PC-3 (cell line): Measurements from ENCODE around the gene UTS2R. TPM values are rescaled to one million over a fixed set of nuclear protein-coding genes. Genes with fewer than 3 reads are reported as not detected.

ENCODE experiments used
- ATAC-seq: fragments of 200-7000 bp; cut with Tn5 transposase; 2 replicates; pipeline ENCODE4 v1.9.1; 2020; ENCODE audit warnings: mild to moderate bottlenecking, moderate library complexity
- BruUV-seq: library from RNA; stranded (reverse); fragments of 400-500 nt; replicated peaks from 2 replicates; lab custom pipeline; 2021; lab: Mats Ljungman, UMichigan
- CTCF ChIA-PET: fragments of 300-600 bp; sonication (Branson Sonifier 250); formaldehyde crosslinking; loops from one replicate; lab custom pipeline; 2022; ENCODE audit warnings: antibody characterized with exemption; lab: Charles Lee
- POLR2A ChIA-PET: fragments of 300-600 bp; sonication (Branson Sonifier 250); formaldehyde crosslinking; loops from one replicate; lab custom pipeline; 2022; ENCODE audit warnings: antibody characterized with exemption; ENCODE audit not compliant: unreplicated experiment; lab: Charles Lee
- DNase-seq: peaks from one replicate; pipeline ENCODE4 v3.0.0-alpha.2; 2015
- H2AFZ ChIP-seq: fragments of 300-600 bp; sonication (generic); 2 replicates; pipeline ENCODE4 v1.6.0; 2016; ENCODE audit warnings: antibody characterized with exemption, low read length
- H3F3A ChIP-seq: fragments of 300-600 bp; sonication (generic); one replicate; pipeline ENCODE4 v1.6.0; 2017; ENCODE audit warnings: antibody characterized with exemption, low read length, control low read depth, mild to moderate bottlenecking; ENCODE audit not compliant: unreplicated experiment
- H3K27ac ChIP-seq: fragments of 300-600 bp; sonication (generic); 2 replicates; pipeline ENCODE4 v1.5.1; 2016; ENCODE audit warnings: mild to moderate bottlenecking, low read length
- H3K27me3 ChIP-seq: fragments of 300-600 bp; sonication (generic); 2 replicates; pipeline ENCODE4 v1.6.1; 2016; ENCODE audit warnings: low read length, mixed read lengths
- H3K36me3 ChIP-seq: fragments of 300-600 bp; sonication (generic); 2 replicates; pipeline ENCODE4 v1.6.1; 2016; ENCODE audit warnings: low read depth, mixed run types, low read length, mixed read lengths
- H3K4me1 ChIP-seq: fragments of 300-600 bp; sonication (generic); 2 replicates; pipeline ENCODE4 v1.5.1; 2016; ENCODE audit warnings: low read length; ENCODE audit not compliant: insufficient read depth
- H3K4me2 ChIP-seq: fragments of 300-600 bp; sonication (generic); 2 replicates; pipeline ENCODE4 v1.6.0; 2016; ENCODE audit warnings: low read length
- H3K4me3 ChIP-seq: fragments of 300-600 bp; sonication (generic); 2 replicates; pipeline ENCODE4 v1.5.1; 2016; ENCODE audit warnings: mild to moderate bottlenecking, low read length, mixed read lengths
- H3K79me2 ChIP-seq: fragments of 300-600 bp; sonication (generic); 2 replicates; pipeline ENCODE4 v1.6.1; 2017; ENCODE audit warnings: low read length, mixed read lengths
- H3K9ac ChIP-seq: fragments of 300-600 bp; sonication (generic); 2 replicates; pipeline ENCODE4 v1.6.0; 2016; ENCODE audit warnings: mild to moderate bottlenecking, low read length
- H3K9me2 ChIP-seq: fragments of 300-600 bp; sonication (generic); replicated peaks from 2 replicates; pipeline ENCODE4 v1.6.1; 2016; ENCODE audit warnings: mixed run types, low read length, mixed read lengths
- H3K9me3 ChIP-seq: fragments of 300-600 bp; sonication (generic); 2 replicates; pipeline ENCODE4 v1.6.1; 2016; ENCODE audit warnings: low read length, mixed read lengths
- H4K20me1 ChIP-seq: fragments of 300-600 bp; sonication (generic); 2 replicates; pipeline ENCODE4 v1.6.1; 2016; ENCODE audit warnings: low read length, mixed read lengths
- CTCF ChIP-seq: fragments of 300-600 bp; sonication (generic); conservative IDR thresholded peaks from 2 replicates; pipeline ENCODE4 v1.5.1; 2017; ENCODE audit warnings: antibody characterized with exemption, low read depth, mild to moderate bottlenecking, low read length
- EZH2 ChIP-seq: fragments of 300-600 bp; sonication (generic); IDR thresholded peaks from one replicate; pipeline ENCODE4 v1.6.1; 2017; ENCODE audit warnings: antibody characterized with exemption, mild to moderate bottlenecking, low read length; ENCODE audit not compliant: unreplicated experiment
- EZH2phosphoT487 ChIP-seq: fragments of 300-600 bp; sonication (generic); IDR thresholded peaks from 2 replicates; pipeline ENCODE4 v1.6.1; 2018; ENCODE audit warnings: mild to moderate bottlenecking, antibody characterized with exemption, low read length, borderline replicate concordance
- intact Hi-C: fragments of 100-400 bp; cut with micrococcal nuclease; formaldehyde crosslinking; loops from 2 replicates; pipeline ENCODE4 v1.9.0; 2023
- total RNA-seq: library from RNA; depleted of rRNA; stranded (reverse); fragments of >200 nt; gene quantifications from 2 replicates; pipeline ENCODE4 v1.2.3, GENCODE V29; 2014

Gene UTS2R
- total RNA-seq, 1 experiment from 2014 or later: not detected

DNA sequence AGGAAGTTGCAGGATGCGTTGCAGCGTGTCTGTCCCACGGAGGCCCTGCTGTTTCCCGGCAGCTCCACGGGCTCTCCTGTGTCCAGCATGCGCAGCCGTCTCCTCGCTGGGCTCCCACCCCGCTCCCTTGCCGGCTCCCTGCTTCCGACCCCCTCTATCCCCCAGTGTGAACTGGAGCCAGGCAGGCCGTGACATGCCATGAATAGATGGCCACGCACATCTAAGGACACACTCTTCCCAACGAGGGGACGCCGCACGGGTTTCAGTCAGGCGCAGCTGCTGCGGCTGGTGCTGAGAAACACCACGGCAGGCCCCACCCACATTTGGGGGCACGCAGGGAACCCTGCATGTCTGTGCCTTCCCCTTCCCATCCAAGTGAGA is 37.4 kb downstream of the UTS2R start:
- Histone ChIP-seq H3K9ac (no peak overlapping the region), H3K4me3 (no peak overlapping the region), H2AFZ (no peak overlapping the region), H3K4me2 (no peak overlapping the region), H3K79me2 (peaks cover 14% of the 10 kb centered on the region; the same call in 1 of the 2 replicates), H3K4me1 (no peaks in the 10 kb centered on the region), H4K20me1 (0 out of 2 replicates have a peak, but pooled peaks cover under 1% of the 10 kb centered on the region), H3K27me3 (no peaks in the 10 kb centered on the region), H3F3A (no peaks in the 10 kb centered on the region), H3K9me3 (no peaks in the 10 kb centered on the region), H3K9me2 (no peaks in the 10 kb centered on the region), H3K36me3 (no peaks in the 10 kb centered on the region; the same call in 1 of the 2 replicates), H3K27ac (no peak overlapping the region)
- TF ChIP-seq EZH2phosphoT487 (no peak), CTCF (no peak), EZH2 (no peak)
- CTCF ChIA-PET: no interaction called here
- intact Hi-C loops: no loop called here
- no peak for DNase-seq
- no TSS peak for BruUV-seq
- ATAC-seq: no peak
- POLR2A ChIA-PET: no interaction called here

DNA sequence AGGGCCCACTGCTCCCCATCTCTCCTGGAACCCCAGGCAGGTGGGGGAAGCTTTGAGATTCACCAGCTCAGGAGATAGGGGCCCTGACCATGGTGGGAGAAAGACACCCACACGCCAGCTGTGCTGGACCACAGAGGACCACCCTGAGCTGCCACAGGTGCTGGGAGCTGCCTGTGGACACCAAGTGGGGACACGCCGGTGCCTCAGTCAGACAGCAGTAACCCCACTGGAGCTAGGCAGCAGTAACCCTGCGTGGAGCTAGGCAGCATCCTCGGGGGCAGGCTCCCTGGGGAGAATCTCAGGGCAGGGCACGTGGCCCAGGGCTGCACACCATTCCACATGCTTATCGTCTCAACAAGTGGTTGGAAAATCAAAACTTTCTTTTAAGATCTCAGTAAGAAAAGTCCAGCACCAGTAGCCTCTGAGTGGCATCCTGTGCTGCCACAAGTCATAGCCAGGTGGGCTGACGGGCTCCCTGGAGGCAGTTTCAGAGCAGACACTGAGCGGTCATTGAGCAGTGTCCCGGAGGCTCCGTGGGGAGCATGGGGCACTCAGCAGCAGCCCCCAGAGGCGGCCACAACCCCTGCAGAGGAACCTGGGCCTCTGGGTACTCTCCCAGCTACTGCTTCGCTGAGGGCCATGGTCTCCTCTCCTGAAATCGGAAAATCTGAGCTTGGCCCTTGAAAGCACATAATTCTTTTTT is 38.6 kb downstream of the UTS2R start:
- Histone ChIP-seq H3K79me2 (peaks cover 14% of the 10 kb centered on the region; the same call in 1 of the 2 replicates), H2AFZ (no peak overlapping the region), H3K27me3 (no peaks in the 10 kb centered on the region), H3K9ac (no peak overlapping the region), H3K9me3 (no peaks in the 10 kb centered on the region), H3K36me3 (no peaks in the 10 kb centered on the region; the same call in 1 of the 2 replicates), H3K27ac (no peak overlapping the region), H3F3A (no peaks in the 10 kb centered on the region), H3K4me1 (no peaks in the 10 kb centered on the region), H3K4me3 (no peak overlapping the region), H4K20me1 (peaks cover 10% of the 10 kb centered on the region; the same call in 1 of the 2 replicates), H3K4me2 (no peak overlapping the region), H3K9me2 (no peaks in the 10 kb centered on the region)
- intact Hi-C loops: loop anchor here (5.0 to 10.0 kb wide), 2 partner anchors 58 to 85 kb away; no protein-coding TSS in a partner anchor
- ChIA-PET POLR2A (interaction anchor here (0.7 kb wide), 1 partner anchor 36 kb away, joined by 19 read pairs; no protein-coding TSS in a partner anchor), CTCF (no interaction called here)
- DNase-seq: no peak
- BruUV-seq: no TSS peak
- no peak for TF ChIP-seq EZH2phosphoT487
- TF ChIP-seq CTCF: no peak
- no peak for TF ChIP-seq EZH2
- ATAC-seq: no peak
